HepG2 (cell line): ENCODE data around the gene SOCS1. TPM values are rescaled to one million over a fixed set of nuclear protein-coding genes. Genes with fewer than 3 reads are reported as not detected.

Source experiments
- ADNP ChIP-seq: sonication (generic); formaldehyde crosslinking; IDR thresholded peaks from 2 replicates; pipeline ENCODE4 v1.4.0; 2020; ENCODE audit warnings: missing genetic modification reagents
- AGO1 ChIP-seq: fragments of 200-400 bp; formaldehyde crosslinking; IDR thresholded peaks from 2 replicates; pipeline ENCODE4 v1.6.1; 2017; ENCODE audit warnings: mild to moderate bottlenecking, low read depth, low read length, moderate library complexity; ENCODE audit not compliant: poor library complexity, severe bottlenecking
- CHCHD3 ChIP-seq: sonication (generic); formaldehyde crosslinking; IDR thresholded peaks from 2 replicates; pipeline ENCODE4 v1.8.0; 2022; ENCODE audit warnings: mild to moderate bottlenecking, missing genetic modification reagents, moderate library complexity
- XRCC5 ChIP-seq: fragments of 200-400 bp; formaldehyde crosslinking; optimal IDR thresholded peaks from 2 replicates; pipeline ENCODE3; 2017; ENCODE audit warnings: mild to moderate bottlenecking, low read length
- ZNF10 ChIP-seq: sonication (generic); formaldehyde crosslinking; IDR thresholded peaks from 2 replicates; pipeline ENCODE4 v1.4.0; 2020; ENCODE audit warnings: mild to moderate bottlenecking, low read depth, missing genetic modification reagents, borderline replicate concordance
- ZNF263 ChIP-seq: sonication (generic); formaldehyde crosslinking; IDR thresholded peaks from 2 replicates; pipeline ENCODE4 v1.4.0; 2020; ENCODE audit warnings: missing genetic modification reagents
- ZNF768 ChIP-seq: sonication (generic); formaldehyde crosslinking; IDR thresholded peaks from 2 replicates; pipeline ENCODE4 v1.4.0; 2020; ENCODE audit warnings: missing genetic modification reagents
- polyA plus RNA-seq, 8 experiments: library from polyadenylated mRNA; depleted of rRNA in 3 of 8; stranded (reverse) in 7 of 8; unstranded in 1 of 8; fragments of >200 nt; fragmentation: Illumina TruSeq in 4 of 8; extraction: Trizol in 4 of 8; gene quantifications; 2 replicates each; pipeline versions ENCODE4 v1.2.1 to v1.2.3, GENCODE V29; 2011 to 2016; ENCODE audit warnings: low read depth in 4 of 8, missing spikeins in 1 of 8, mixed read lengths in 1 of 8; ENCODE audit not compliant: insufficient read depth in 1 of 8
- total RNA-seq, 5 experiments: library from RNA; depleted of rRNA; stranded (reverse); fragments of >200 nt; fragmentation: Illumina TruSeq; extraction: Trizol; gene quantifications; 2 replicates each; pipeline ENCODE4 v1.2.3, GENCODE V29; 2016; ENCODE audit warnings: low read depth in 1 of 5
- TF ChIP-seq, protein P1 (sequence below): sonication (generic); formaldehyde crosslinking; IDR thresholded peaks from 2 replicates; pipeline ENCODE4 v1.9.0; 2021; ENCODE audit warnings: mild to moderate bottlenecking, missing genetic modification reagents
- TF ChIP-seq, protein P2 (sequence below): sonication (generic); formaldehyde crosslinking; IDR thresholded peaks from 2 replicates; pipeline ENCODE4 v1.8.0; 2022; ENCODE audit warnings: missing genetic modification reagents, mild to moderate bottlenecking, moderate library complexity, borderline replicate concordance

SOCS1 gene
- total and polyA plus RNA-seq, 2 of the 13 experiments (the other 11 are each of a cell fraction or from before 2014, with no cell fraction given): 5.3 to 6.3 TPM

DNA sequence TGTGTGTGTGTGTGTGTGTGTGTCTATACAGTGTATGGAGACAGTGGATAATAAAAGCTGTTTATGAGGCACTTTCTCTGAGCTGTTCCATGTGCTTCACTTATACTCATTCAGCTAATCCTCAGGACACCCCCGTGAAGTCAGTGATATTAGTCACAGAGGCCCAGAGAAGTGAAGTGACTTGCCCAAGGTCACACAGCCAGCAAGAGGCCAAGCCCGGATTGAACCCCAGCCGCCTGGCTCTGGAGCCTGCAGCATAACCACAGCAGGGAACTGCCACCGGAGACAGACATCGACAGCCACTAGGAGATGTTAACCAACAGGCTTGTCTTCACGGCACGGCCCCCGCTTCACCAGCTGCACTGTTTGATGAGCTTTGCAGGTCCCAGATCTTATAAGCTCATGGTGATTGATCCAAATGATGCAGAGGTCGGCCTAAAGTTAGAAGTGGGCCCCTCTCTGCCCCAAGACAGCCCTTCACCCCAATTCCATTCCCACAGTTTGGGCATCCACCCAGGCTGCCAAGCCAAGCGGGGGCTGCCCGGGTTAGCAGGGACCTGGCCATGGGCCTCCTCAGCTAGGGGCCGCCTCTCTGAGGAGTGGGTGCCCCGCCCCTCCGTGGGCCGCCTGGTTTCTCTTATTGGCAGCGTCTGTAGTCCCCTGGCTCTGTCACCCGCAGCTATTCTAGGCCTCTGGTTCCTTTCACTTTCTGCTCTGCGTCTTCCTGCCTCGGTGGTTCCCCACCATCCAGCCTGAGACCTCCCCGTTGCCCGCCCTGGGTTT lies 30.9 kb downstream of the SOCS1 start (continued):
- TF ChIP-seq, protein P1, sequence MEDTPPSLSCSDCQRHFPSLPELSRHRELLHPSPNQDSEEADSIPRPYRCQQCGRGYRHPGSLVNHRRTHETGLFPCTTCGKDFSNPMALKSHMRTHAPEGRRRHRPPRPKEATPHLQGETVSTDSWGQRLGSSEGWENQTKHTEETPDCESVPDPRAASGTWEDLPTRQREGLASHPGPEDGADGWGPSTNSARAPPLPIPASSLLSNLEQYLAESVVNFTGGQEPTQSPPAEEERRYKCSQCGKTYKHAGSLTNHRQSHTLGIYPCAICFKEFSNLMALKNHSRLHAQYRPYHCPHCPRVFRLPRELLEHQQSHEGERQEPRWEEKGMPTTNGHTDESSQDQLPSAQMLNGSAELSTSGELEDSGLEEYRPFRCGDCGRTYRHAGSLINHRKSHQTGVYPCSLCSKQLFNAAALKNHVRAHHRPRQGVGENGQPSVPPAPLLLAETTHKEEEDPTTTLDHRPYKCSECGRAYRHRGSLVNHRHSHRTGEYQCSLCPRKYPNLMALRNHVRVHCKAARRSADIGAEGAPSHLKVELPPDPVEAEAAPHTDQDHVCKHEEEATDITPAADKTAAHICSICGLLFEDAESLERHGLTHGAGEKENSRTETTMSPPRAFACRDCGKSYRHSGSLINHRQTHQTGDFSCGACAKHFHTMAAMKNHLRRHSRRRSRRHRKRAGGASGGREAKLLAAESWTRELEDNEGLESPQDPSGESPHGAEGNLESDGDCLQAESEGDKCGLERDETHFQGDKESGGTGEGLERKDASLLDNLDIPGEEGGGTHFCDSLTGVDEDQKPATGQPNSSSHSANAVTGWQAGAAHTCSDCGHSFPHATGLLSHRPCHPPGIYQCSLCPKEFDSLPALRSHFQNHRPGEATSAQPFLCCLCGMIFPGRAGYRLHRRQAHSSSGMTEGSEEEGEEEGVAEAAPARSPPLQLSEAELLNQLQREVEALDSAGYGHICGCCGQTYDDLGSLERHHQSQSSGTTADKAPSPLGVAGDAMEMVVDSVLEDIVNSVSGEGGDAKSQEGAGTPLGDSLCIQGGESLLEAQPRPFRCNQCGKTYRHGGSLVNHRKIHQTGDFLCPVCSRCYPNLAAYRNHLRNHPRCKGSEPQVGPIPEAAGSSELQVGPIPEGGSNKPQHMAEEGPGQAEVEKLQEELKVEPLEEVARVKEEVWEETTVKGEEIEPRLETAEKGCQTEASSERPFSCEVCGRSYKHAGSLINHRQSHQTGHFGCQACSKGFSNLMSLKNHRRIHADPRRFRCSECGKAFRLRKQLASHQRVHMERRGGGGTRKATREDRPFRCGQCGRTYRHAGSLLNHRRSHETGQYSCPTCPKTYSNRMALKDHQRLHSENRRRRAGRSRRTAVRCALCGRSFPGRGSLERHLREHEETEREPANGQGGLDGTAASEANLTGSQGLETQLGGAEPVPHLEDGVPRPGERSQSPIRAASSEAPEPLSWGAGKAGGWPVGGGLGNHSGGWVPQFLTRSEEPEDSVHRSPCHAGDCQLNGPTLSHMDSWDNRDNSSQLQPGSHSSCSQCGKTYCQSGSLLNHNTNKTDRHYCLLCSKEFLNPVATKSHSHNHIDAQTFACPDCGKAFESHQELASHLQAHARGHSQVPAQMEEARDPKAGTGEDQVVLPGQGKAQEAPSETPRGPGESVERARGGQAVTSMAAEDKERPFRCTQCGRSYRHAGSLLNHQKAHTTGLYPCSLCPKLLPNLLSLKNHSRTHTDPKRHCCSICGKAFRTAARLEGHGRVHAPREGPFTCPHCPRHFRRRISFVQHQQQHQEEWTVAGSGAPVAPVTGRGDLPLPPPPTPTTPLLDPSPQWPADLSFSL (CRISPR knock-in tag): 0 out of 2 replicates have a peak, but pooled peaks have one; percentile 12
- TF ChIP-seq ZNF10 (CRISPR knock-in tag) (no peak), ZNF768 (CRISPR knock-in tag) (peak; percentile 98), AGO1 (peak; percentile 24), XRCC5 (no peak), ADNP (CRISPR knock-in tag) (no peak), CHCHD3 (CRISPR knock-in tag) (no peak), ZNF263 (CRISPR knock-in tag) (no peak)
- TF ChIP-seq, protein P2, sequence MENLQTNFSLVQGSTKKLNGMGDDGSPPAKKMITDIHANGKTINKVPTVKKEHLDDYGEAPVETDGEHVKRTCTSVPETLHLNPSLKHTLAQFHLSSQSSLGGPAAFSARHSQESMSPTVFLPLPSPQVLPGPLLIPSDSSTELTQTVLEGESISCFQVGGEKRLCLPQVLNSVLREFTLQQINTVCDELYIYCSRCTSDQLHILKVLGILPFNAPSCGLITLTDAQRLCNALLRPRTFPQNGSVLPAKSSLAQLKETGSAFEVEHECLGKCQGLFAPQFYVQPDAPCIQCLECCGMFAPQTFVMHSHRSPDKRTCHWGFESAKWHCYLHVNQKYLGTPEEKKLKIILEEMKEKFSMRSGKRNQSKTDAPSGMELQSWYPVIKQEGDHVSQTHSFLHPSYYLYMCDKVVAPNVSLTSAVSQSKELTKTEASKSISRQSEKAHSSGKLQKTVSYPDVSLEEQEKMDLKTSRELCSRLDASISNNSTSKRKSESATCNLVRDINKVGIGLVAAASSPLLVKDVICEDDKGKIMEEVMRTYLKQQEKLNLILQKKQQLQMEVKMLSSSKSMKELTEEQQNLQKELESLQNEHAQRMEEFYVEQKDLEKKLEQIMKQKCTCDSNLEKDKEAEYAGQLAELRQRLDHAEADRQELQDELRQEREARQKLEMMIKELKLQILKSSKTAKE (CRISPR knock-in tag): no peak
